Endothelial cell of hepatic sinusoid (primary cell): ENCODE results near the gene QSER1.
"Not testable (repeated sequence)": the region's sequence is repeated elsewhere in the genome, so short reads cannot be mapped to it uniquely, and the experiment has no call there.

Source experiments
- in situ Hi-C: cut with HindIII; loops from 2 replicates; pipeline ENCODE4 v1.10.0; 2017; ENCODE audit warnings: low sequenced_read_pairs

Gene QSER1

DNA sequence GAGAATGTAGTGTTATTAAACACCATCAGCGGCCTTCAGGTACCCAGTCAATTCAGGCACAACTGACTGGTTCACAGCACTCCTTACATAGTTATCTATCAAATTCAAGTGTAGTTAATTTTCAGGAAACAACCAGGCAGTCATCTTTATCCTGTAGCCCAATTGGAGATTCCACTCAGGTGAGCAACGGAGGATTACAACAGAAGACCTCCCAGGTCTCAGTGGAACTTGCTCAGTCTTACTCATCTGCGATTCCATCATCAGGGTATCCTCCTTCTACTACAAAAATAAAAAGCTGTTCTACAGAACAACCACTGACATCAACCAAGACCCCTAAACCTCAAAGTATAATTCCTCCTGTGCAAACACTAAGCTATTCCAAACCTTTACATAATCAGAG is 39.6 kb downstream of the QSER1 start:
- in situ Hi-C loops = no loop called here

DNA sequence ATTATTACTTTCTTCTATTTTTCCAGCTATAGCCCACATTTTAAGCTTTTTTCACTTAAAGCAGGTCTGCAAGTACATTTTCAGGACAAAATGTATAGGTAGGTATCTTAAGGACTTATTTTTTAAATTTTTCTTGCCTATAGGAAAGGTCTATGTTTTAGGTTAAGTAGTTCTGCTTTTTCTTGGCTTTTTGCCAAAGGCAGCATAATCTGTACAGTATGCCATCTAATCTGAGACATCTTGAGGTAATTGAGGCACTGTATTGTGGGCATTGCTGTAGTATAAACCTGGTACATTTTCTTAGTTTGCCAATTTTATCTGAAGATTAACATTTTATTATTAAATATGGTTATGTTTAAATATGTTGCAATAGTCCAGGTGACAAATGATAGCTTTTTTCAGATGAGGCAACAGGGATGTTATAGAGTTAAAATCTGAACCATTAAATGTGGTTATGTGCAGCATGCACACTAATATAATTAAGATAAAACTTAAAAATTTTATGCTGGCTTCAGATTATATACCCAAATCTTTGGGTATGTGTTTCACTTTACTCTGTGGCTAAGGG is 42.9 kb downstream of the QSER1 start:
- in situ Hi-C loops = no loop called here

DNA sequence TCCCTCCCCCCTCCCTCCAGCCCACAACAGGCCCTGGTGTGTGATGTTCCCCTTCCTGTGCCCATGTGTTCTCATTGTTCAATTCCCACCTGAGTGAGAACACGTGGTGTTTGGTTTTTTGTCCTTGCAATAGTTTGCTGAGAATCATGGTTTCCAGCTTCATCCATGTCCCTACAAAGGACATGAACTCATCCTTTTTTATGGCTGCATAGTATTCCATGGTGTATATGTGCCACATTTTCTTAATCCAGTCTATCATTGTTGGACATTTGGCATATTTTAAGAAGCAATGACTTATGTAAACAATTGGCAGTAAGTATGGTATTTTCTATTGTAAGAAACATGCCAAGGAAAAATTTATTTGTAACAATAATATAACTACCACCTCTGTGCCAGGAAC is 43.6 kb downstream of the QSER1 start:
- in situ Hi-C loops = not testable (repeated sequence)

DNA sequence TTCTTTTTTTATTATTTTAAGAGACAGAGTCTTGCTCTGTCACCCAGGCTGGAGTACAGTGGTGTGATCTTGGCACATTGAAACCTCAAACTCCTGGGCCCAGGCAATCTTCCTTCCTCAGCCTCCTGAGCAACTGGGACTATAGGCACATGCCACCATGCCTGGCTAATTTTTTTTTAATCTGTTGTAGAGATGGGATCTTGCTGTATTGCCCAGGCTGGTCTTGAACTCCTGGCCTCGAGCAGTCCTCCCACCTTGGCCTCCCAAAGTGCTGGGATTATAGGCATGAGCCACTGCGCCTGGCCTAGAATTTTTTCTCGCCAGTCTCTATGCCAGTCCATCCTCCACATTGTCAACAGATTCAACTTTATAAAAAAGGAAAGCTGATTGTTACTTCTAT is 44.7 kb downstream of the QSER1 start:
- in situ Hi-C loops = not testable (repeated sequence)

DNA sequence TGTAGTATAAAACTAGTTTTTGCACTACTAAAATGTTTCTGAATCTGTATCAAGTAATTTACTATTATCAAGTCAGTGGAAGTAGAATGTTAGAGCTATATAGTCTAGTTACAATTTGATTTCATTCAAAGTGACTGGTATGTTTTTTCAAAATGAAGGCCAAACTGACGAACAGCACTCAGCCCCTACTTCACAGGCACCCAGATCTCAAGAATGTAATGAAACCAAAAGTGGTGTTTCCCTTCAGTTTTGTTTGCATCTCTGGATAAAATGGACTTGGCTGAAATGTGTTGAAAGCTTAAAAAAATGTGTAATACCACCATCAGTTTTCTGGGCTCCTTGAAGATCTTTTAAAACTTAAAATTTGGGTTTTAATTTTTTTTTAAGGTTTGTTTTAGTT is 46.4 kb downstream of the QSER1 start:
- in situ Hi-C loops = no loop called here

DNA sequence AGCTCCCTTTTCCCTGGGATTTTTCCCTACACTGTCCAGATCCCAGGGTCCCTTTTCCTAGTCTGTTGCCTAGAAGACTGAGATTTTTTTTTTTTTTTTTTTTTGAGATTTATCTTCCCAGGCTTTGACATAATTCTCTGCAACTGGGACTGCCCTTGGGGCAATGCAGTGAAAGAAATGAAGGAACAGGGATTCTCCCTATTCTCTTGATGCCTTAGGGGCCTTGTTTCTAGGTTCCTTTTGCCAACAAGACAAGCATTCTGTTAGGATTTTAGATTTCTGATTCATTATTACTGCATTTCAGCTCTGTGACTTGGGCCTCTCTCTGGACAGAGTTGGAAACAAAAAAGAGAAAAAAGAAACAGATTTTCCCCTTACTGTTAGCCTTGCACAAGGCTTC is 47.3 kb downstream of the QSER1 start:
- in situ Hi-C loops = no loop called here

DNA sequence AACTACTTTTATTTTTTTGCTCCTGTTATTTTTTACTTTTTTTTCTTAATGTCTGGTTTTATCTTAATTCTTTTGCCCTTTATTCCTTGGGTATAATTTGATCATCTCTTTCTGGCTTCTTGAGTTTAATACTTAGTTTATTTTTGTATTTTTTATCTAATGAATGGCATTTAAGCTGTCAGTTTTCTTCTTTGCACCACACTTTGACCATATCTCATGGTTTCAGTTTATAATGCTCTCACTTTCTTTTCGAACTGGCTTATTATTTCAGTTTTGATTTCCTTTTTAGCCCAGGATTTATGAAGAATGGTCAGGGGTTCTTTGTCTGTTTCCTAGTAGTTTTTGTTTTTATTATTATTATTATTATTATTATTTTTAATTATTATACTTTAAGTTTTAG is 48.3 kb downstream of the QSER1 start:
- in situ Hi-C loops = no loop called here

DNA sequence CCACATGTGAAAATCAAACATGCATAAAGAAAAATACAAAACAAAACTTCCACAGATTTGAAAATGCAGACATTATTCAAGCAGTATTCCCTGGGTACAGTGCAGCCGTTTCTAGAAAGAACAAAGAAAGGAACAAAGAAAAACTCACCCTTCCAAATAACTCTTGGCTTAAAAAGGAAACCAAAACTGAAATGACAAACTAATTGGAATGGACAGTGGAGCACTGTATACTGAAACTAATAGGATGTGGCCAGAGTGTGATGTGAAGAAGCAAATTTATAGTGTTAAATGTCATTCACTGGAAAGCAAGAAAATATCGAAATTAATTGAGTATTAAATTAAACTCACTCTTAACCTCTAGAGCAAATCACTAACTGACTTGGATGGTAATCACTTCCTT is 55.4 kb downstream of the QSER1 start:
- in situ Hi-C loops = no loop called here

DNA sequence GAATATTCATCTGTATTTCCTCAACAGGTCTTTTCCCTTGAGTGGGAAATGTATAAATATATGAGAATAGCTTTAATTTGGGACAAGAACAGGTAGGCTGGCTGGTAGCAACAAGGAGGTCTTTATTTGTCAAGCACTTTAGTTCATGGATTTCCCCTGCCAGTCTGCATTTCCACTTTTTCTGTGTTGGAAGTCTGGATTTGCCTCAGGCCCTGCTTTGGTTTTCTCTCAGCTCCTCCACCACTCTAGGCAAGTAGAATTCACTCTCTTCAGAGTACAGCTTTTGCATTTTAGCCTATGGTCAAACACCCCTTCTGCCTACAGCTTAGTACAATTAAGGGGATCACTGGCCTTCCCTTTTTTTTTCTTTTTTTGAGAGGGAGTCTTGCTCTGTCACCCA is 57.1 kb downstream of the QSER1 start:
- in situ Hi-C loops = no loop called here

DNA sequence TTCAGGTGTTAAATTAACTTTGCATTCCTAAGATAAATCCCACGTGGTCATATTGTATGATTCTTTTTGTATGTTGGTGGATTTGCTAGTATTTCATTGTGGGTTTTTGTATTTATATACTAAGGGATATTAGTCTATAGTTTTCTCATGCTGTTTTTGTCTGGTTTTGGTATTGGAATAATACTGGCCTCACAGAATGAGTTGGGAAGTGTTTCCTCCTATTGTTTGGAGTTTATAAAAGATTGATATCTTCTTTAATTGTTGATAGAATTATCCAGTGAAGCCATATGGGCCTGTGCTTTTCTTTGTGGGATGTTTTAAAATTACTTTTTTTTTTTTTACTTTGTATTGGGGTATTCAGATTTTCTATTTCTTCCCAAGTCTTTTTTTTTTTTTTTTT is 59.8 kb downstream of the QSER1 start:
- in situ Hi-C loops = no loop called here

DNA sequence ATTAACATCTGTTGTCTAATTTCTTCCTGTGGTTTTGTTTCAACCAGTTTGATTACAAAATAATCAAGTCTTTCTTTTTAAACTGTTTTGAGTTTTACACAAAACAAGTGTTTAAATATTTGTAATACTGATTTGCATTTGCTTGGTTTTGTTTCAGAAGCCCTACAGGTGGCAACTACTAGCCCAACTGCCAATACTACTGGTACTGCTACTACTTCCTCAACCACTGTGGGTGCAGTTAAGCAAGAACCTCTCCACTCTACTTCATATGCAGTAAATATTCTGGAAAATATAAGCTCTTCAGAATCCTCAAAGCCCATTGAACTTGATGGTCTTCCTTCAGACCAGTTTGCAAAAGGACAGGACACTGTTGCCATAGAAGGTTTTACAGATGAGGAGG is 61.1 kb downstream of the QSER1 start:
- in situ Hi-C loops = no loop called here

DNA sequence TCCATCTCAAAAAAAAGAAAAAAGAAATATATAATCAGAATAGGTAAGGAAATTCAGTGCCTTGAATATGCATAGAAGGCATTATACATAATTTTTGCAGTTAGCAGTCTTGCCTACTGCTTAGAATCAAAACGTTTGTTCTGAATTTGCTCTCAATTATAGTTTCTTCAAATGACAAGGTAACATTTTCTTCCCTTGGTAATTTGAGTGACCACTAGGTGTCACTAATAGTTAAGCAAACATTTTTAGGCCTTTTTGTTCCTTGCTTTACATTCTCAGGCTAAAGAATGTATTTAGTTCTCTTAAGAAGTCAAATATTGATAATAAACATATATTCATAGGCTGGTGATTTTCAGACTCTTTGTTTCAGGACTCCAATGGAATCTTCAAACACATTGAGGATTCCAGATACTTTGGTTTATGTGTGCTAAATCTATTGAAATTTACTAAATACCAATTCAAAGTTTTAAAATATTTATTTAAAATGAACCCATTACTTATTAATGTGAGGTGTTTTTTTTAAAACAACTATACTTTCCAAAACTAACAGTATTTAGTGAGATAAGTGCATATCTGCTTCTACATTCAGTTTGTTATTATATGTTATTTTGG is 68.0 kb downstream of the QSER1 start:
- in situ Hi-C loops = no loop called here

DNA sequence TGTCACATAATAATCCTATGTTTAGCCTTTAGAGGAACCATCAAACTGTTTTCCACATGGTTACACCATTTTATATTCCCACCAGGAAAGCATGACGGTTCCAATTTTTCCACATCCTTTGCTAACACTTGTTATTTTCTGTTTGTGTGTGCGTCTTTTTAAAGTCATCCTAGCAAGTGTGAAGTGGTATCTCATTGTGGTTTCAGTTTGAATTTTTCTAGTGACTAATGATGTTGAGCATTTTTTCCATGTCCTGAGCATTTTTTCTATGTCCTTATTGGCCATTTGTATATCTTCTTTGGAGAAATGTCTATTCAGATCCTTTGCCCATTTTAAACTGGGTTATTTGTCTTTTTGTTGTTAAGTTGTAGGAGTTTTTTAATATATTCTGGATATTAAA is 69.4 kb downstream of the QSER1 start:
- in situ Hi-C loops = no loop called here

DNA sequence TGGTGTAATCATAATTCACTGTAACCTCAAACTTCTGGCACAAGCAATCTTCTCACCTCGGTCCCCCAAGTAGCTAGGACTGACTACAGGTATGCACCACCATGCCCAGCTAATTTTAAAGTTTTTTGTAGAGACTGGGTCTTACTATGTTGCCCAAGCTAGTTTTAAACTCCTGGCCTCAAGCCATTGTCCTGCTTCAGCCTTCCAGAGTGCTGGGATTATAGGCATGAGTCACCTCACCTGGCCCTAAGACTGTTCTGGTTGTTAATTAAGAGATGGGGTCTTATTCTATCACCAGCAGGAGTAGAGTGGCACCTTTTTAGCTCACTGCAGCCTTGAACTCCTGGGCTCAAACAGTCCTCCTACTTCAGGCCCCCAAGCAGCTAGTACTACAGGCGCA is 71.1 kb downstream of the QSER1 start:
- in situ Hi-C loops = no loop called here

DNA sequence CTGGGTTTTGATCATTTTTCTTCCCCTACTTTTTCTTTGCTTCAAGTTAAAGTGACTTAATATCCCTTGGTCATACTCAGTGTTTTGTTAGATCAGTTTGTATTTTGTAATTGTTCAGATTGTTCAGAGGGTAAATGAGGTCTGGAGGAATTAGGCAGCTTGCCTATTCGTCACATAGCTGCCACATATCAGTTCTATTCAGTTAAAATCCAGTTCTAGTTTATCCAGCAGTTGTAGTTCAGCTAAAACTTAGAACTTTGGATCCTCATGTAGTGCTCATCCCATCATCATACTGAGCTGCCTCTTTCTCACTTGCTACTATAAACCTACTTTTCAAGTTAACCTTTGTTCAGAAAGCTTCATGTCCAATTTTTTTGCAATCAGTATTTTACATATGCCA is 75.9 kb downstream of the QSER1 start:
- in situ Hi-C loops = loop anchor here (5.0 kb wide), 2 partner anchors 44 to 94 kb away; no protein-coding TSS in a partner anchor

DNA sequence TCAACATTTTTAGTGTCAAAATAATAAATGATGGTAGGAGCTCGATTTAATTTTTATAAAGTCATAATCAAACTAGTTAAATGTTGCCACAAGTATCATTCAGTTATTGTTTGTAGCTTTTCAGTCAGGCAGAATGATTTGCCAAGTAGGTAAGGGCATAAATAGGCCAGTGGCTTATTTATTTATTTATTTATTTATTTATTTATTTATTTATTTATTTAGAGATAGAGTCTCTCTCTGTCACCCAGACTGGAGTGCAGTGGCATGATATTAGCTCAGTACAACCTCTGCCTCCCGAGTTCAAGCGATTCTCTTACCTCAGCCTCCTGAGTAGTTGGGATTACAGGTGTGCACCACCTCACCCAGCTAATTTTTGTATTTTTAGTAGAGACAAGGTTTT is 79.6 kb downstream of the QSER1 start:
- in situ Hi-C loops = not testable (repeated sequence)

DNA sequence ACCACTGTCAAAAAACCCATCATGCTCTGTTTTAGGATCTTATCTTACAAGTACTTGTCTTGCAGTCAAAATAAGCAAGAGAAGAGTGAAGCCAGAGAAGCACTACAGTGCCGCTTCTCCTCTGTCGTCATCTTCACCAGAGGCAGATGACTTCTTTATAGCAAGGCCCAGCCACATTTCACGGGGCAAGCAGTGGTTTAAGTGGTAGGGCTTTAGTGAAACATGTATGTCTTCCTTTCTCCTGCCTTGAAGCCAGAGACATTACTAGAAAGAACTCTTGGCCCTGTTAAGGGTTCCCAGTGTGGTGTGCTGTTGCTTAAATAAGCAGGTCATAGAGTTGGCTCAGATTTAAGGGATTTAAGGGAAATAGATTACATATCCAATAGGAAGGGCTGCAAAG is 80.2 kb downstream of the QSER1 start:
- in situ Hi-C loops = no loop called here

DNA sequence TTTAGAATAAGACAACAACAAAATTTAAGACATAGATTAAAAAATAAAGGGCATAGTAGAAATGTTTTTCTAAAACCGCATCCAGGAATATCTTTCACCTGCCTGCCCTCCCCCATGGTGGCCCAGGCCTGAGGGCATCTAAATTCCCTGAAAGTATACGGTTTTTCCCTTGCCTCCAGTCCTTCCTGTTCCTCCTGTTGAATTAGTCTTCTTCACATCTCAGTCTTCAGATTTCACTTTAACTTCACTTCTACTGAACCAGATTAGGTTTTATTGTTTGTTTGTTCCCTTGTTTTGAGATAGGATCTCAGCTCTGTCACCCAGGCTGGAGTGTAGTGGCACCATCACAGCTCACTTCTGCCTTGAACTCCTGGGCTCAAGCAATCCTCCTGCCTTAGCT is 90.0 kb downstream of the QSER1 start:
- in situ Hi-C loops = no loop called here

DNA sequence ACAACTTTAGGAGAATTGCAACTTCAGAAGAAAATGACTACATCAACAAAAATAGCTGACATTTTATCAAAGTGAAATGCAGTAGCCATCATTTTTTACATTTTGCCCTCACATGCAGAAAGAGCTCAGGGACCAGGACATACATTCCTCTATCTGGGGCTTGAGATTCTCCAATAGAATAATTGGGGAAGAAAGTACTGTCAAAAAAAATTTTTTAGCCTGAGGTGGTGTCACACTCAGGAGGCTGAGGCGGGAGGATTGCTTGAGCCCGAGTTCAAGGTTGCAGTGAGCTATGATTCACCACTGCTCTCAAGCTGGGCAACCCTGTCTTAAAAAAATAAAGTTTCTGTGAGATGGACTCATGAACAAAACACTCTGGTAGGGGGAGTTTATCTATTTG is 90.9 kb downstream of the QSER1 start:
- in situ Hi-C loops = no loop called here

DNA sequence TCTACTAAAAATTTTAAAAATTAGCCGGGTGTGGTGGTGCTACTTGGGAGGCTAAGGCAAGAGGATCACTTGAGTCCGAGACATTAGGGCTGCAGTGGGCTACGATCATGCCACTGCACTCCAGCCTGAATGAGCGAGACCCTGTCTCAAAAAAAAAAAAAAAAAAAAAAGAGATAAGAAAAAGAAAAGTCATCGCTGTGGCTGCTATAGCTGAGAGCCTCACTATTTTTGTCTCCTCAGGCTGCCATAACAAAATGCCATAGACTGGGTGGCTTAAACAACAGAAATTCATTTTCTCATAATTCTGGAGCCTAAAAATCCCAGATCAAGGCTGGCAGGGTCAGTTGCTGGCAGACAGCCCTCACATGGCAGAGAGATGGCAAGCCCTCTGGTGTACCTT is 93.0 kb downstream of the QSER1 start:
- in situ Hi-C loops = no loop called here

DNA sequence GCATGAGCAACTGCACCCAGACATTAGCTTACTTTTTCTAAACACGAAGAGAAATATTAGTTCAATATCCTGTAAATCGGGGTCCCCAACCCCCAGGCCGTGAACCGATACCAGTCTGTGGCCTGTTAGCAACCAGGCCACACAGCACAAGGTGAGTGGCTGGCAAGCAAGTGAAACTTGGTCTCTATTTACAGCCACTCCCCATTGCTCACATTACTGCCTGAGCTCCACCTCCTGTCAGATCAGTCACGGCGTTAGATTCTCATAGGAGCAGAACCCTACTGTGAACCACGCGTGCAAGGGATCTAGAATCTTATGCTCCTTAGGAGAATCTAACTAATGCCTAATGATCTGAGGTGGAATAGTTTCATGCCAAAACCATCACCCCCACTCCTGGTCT is 95.2 kb downstream of the QSER1 start:
- in situ Hi-C loops = no loop called here

DNA sequence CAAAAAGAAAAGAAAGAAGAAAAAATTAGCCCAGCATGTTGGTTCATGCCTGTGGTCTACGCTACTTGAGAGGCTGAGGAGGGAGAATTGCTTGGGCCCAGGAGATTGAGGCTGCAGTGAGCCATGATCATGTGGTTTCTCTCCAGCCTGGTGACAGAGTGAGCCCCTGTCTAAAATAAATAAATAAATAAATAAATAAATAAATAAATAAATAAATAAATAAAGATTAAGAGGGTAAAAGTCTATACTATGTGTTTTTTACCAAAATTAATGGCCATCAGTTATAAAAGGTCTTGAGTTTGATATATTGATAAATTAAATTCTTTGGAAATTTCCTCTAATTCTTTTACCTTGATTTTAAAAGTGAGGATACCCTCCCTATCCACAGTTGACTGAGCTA is 97.9 kb downstream of the QSER1 start:
- in situ Hi-C loops = no loop called here

DNA sequence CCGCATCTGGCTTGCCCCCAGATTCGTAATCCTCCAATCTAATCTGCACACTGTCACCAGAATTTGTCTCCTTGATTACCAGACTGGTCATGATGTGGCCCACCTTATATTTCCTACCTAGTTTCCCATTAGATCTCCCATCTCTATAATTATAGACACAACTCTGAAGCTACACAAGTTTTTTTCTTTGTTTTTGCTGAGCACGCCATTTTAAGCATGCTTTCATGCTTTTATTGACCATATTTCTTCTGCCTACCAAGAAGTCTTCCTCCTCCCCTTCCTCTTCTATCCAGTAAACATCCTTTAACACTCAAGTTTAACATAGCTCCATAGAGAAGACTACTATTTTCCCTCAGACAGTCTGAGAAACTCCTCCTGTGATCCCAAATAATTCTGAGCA is 98.8 kb downstream of the QSER1 start:
- in situ Hi-C loops = no loop called here
